GM18526 (cell line): ENCODE results near the gene CISD3.

Experiments
- POLR2A ChIP-seq: IDR thresholded peaks from 3 replicates; pipeline ENCODE4 v1.6.1; 2011; ENCODE audit not compliant: insufficient read length; ENCODE audit errors: extremely low read depth

Gene CISD3

GRCh38 chr17:38731526-38732294 lies 1.6 kb downstream of the CISD3 start:
- TF ChIP-seq POLR2A = no peak

- TF ChIP-seq POLR2A = no peak
Measured at GRCh38 chr17:38732376-38733281, 2.5 kb downstream of the CISD3 start.

GRCh38 chr17:38733282-38733981 lies 3.3 kb downstream of the CISD3 start:
- TF ChIP-seq POLR2A = no peak

DNA sequence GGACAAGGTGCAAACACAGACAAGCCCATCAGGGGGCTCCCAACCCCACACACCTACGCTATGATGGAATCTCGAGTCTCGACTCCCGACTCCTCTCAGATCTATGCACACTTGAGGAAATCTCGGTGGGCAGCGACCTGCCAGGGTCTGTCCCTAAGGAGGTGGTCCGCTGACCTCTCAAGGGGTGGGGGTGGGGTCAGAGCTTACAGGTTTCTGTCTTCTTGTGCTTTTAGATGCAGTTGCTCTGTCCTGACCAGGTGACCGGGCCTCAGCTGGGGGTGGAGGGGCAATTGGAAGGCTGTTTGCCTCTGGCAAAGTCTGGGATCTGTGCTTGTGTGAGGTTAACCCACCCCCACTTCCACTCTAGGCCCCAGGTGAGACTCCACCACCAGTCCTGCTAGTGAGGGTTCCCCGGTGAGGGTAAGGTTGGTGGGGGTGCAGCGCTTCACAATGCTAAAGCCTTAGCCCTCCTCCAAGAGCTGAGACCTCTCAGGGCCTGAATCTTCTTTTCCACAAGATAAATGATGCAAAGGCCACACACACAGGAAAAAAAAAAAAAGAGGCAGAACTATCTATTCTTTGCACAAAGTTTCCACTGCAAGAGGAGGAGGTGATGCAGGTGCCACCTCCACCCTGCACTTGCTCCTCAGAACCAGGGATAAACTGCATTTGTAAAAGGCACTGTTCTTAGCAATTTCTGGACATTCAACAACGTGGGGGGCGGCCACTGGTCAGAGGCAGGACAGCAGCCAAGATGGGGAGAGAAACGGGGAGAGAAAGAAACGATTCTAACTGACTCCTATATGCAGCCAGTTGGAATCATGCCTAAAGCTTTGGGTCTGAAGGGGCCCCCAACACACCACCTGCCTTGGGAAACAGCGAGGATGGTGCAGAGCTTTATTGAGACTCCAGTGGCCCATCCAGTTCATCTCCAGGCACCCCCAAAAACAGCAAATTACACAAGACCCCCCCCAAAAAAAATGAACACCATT lies 4.1 kb downstream of the CISD3 start:
- no peak for TF ChIP-seq POLR2A

GRCh38 chr17:38735161-38735997 lies 5.2 kb downstream of the CISD3 start:
- TF ChIP-seq POLR2A = no peak

DNA sequence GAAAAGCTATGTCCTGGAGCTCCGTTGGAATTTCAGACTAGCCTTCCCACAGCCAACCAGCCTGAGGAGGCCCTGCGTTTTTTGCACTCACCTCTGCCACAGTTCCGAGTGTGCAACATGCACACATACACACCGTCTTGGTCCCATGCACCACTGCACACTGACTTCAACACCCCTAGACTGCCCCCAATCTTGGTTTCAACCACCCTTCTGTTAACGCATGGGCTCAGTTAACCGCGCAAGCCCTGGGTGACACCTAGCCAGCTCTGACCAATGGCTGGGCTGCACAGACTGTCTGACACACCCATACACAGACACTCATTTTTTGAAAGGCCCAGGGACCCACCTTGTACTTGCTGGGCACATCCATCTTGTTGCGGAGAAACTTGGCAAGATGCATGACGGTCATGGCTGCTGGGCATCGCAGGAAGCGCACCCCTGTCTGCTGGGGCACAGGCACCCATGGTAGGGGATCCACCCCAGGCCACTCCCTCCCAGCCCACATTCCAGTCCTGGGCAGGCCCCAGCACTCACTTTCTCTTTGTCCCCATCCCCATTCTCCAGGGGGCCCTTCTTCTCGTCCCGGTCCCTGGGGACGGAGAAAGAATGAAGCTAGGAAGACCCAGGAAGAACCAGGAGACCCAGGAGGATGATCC lies 8.0 kb downstream of the CISD3 start:
- no peak for TF ChIP-seq POLR2A

DNA sequence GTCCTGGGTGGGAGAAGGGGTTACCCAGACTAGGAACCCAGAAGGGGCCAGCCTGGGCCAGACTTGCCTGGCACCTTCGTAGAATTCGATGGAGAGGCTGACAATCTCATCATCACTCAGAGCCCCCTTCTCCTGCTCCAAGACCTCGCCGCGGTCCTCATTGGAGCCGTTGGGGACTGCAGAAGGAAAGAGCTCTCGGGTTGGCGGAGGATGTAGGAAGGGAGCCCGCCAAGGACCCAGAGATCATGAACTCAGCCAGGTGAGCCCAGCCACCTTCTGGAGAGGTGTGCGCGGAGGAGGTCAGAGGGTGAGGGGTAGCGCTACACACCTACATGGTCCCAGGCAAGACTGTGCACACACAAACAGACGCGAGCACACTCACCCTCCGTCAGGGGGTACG lies 8.5 kb downstream of the CISD3 start:
- no peak for TF ChIP-seq POLR2A

- no peak for TF ChIP-seq POLR2A
Measured at GRCh38 chr17:38739305-38739704, 9.2 kb downstream of the CISD3 start.

GRCh38 chr17:38740044-38740443 lies 9.9 kb downstream of the CISD3 start:
- TF ChIP-seq POLR2A = no peak

DNA sequence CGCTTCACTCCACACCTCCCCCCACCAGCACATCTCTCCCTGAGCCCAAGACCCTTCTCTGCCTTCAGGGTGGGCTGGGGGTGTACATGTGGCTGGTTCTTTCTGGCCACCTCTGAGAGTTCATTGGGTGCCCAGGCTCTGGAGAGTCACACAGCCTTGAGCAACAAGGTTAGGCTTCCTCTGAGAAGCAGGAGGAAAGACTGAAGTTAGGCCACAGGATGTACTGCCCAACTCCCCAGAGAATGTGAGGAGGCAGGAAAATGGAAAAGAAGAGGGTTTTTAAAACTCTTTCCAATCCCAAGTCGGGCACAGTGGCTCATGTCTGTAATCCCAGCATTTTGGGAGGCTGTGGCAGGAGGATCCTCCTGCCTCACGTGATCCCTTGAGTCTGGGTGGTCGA lies 10.7 kb downstream of the CISD3 start:
- no peak for TF ChIP-seq POLR2A

DNA sequence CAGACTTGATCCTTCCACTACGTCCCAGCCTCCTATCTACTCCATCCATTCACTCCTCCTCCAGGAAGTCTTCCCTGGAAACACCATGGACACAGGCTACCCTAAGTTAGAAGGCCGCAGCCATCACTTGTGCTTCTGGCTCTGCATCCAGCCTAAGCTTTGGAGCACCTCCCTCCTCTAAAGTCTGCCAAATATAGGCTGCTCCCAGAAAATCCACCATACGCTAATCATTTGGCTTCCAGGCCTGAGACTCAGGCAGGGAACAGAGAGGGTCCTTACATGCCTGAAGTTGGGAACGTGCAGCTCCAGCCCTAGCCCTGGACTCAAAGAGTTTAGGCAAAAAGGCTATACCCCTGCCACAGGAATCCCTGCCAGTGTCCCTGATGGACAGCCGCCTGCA lies 11.3 kb downstream of the CISD3 start:
- no peak for TF ChIP-seq POLR2A

- no peak for TF ChIP-seq POLR2A
Measured at GRCh38 chr17:38741921-38742410, 11.8 kb downstream of the CISD3 start.

DNA sequence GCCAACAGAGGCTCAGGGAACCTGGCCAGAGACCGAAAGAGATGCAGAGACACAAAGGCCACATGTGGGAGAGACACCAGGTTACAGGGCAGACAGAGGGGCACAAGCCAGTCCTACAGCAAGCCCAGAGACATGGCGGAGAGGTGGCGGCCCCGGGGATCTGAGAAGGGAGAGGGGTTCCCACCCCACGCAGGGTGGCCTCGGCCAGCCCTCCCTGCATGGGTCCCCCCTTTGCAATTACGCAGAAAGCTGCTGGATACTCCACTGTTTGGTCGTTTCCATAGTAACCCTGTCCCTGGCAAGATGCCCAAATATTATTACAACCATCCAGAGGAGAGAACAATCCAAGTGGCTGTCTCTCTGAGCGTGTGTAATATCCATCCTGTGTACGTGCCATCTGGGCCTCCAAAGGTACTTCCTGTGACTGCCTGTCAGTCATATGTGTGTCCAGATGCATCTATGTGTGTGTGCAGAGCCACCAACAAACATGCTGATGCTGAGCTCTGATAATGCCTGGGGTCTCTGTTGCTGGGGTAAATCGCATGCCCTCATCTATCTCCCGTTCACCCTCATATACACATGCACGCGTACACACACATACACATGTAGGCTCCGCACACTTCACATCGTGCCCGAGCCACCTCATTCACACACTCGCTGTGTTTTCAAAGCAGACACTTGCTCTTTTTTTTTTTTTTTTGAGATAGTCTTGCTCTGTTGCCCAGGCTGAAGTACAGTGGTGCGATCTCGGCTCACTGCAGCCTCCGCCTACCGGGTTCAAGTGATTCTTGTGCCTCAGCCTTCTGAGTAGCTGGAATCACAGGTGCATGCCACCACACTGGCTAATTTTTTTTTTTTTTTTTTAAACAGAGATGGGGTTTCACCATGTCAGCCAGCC lies 12.5 kb downstream of the CISD3 start:
- no peak for TF ChIP-seq POLR2A
